ENCODE measurements around the gene TMEM106C.

Gene TMEM106C

DNA sequence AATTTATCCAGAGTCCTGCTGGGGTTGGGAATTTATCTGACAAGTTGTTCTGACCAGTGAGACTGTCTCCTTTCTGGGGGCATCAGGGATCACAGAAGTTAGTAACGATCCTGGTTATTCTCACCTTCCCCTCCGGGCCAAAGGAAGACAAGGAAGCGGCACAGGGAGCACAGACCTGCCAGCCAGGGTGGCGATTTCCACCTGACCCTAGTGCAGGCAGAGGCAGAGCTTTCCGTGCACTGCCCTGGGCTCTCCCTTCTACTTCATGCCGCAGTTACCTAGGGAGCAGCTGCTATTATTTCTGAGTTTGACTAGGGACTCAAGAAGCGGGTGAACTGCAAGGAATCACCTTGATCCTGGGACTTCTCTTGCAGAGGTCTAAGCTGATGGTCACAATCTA is 7.4 kb downstream of the TMEM106C start:
- no peak for DNase-seq (ENCODE audit: low read depth)
- TF ChIP-seq, protein P1, sequence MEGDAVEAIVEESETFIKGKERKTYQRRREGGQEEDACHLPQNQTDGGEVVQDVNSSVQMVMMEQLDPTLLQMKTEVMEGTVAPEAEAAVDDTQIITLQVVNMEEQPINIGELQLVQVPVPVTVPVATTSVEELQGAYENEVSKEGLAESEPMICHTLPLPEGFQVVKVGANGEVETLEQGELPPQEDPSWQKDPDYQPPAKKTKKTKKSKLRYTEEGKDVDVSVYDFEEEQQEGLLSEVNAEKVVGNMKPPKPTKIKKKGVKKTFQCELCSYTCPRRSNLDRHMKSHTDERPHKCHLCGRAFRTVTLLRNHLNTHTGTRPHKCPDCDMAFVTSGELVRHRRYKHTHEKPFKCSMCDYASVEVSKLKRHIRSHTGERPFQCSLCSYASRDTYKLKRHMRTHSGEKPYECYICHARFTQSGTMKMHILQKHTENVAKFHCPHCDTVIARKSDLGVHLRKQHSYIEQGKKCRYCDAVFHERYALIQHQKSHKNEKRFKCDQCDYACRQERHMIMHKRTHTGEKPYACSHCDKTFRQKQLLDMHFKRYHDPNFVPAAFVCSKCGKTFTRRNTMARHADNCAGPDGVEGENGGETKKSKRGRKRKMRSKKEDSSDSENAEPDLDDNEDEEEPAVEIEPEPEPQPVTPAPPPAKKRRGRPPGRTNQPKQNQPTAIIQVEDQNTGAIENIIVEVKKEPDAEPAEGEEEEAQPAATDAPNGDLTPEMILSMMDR (IDR thresholded peaks at IDR 0.05; ENCODE audit: low read length, missing control alignments) = no peak
- no peak overlapping the region for H3K4me3 ChIP-seq (replicated peaks; ENCODE audit: low read depth, low read length)

DNA sequence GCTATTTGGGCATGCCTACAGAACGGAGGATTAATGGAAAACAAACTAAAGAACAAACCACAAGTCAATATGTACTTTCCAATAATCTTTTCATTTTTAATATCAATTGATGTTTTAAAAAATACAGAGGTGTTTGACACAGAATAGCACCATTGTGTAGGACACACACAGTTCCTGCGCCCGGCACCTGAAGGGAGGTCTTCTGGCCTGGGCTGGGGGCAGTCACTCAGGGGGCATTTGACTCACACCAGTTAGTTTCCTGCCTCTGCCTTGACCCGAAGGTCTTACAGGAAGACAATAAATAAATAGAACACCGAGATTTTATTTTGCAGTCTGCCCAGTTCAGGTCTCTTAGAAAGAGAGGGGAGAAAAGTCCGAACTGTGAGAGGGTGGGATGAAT is 9.5 kb downstream of the TMEM106C start:
- no peak for DNase-seq (ENCODE audit: low read depth)
- H3K4me3 ChIP-seq (replicated peaks; ENCODE audit: low read depth, low read length) = no peak overlapping the region
- TF ChIP-seq, protein P1 (IDR thresholded peaks at IDR 0.05; ENCODE audit: low read length, missing control alignments) = no peak

DNA sequence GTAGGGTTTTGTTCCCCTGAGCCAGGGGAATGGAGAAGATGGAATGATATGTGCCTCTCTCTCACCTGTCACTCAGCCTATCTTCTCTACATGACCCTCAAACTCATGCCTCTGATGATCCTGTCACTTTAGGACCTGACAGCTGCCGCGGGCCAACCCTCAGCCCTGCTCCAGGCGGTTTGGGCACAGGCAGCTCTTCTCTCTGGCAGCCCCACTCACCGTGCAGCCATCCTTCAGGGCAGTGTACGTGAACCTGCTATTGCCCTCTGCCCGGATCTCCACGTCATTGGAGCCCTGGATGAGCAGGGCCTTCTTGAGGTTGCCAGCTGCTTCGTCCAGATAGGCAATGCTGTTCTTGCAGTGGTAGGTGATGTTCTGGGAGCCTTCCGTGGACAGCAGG is 10.5 kb downstream of the TMEM106C start:
- TF ChIP-seq, protein P1 (IDR thresholded peaks at IDR 0.05; ENCODE audit: low read length, missing control alignments) = no peak
- H3K4me3 ChIP-seq (replicated peaks; ENCODE audit: low read depth, low read length) = no peak overlapping the region
- no peak for DNase-seq (ENCODE audit: low read depth)

DNA sequence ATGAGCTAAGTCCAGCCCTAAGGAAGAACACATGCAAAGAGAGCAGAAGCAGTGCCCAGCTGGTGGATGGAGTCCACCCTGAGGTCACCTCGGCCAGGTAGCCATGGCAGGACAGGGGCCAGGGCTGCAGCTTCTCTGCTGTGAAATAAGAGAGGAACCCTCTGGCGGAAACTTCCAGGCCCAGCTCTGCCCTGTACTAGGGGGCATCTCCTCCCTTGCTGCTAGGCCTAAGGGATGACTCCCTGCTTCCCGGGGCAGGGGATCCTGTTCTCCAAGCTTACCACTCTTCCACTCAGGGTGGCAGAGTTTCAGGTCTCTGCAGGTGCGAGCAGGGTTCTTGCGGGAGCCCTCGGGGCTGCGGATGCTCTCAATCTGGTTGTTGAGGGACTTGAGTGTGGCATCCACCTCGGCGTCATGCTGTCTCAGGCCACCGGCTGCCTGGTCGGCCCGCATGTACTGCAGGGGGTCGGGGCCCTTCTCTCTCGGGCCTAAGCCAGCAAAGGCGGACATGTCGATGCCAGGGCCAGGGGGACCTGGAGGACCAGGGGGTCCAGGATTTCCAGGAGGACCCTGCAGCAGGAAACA is 11.7 kb downstream of the TMEM106C start:
- TF ChIP-seq, protein P1 (IDR thresholded peaks at IDR 0.05; ENCODE audit: low read length, missing control alignments) = no peak
- no peak for DNase-seq (ENCODE audit: low read depth)
- H3K4me3 ChIP-seq (replicated peaks; ENCODE audit: low read depth, low read length) = no peak overlapping the region

DNA sequence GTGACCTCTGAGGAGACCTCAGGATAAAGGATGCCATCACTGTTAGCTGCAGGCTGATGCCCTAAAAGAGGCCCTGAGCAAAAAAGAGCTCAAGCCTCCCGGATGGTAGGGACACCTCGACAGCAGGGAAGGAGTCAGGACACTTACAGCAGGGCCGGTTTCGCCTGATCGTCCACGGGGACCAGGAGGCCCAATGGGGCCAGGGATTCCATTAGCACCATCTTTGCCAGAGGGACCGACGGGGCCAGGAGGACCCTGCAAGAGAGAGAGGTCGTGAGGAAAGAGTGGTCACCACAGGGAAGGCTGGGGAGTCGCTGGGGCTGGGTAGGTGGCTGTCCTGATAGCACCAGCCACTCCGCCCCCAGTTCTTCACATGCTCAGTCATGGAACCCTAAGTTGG is 12.4 kb downstream of the TMEM106C start:
- no peak overlapping the region for H3K4me3 ChIP-seq (replicated peaks; ENCODE audit: low read depth, low read length)
- DNase-seq (ENCODE audit: low read depth) = no peak
- TF ChIP-seq, protein P1 (IDR thresholded peaks at IDR 0.05; ENCODE audit: low read length, missing control alignments) = no peak

DNA sequence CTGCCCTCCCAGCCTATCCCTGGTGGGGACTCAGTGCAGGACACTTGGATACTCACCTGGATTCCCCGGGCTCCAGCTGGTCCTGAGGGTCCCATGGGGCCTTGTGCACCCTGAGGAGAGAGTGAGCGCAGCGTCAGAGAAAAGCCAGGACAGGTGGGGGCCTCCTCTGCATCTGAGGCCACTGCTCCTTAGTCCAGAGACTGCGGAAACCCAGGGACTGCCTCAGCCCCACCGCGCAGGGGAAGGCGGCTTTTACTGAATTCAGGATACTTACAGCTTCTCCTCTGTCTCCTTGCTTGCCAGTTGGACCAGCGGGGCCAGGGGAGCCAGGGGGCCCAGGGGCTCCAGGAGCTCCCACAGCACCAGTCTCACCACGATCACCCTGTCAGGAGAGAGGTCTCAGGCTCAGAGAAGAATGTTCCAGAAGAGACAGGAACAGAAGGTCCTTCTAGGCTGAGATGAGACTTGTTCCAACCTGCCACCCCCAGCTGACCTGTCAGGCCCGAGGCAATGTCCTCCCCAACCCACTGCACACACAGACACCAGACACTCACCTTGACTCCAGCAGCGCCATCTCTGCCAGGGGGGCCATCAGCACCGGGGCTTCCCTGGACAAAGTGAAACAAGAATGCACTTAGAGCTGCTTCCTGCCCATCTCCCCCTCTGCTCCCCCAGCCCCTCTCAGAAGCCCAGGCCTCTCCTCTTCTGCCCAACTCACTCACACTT is 13.8 kb downstream of the TMEM106C start:
- TF ChIP-seq, protein P1 (IDR thresholded peaks at IDR 0.05; ENCODE audit: low read length, missing control alignments) = no peak
- no peak overlapping the region for H3K4me3 ChIP-seq (replicated peaks; ENCODE audit: low read depth, low read length)
- DNase-seq (ENCODE audit: low read depth) = no peak
